GM13977 (cell line): ENCODE results near the gene PLOD3.

Experiments used
- DNase-seq: peaks from one replicate; pipeline ENCODE4 v3.0.0; 2012; ENCODE audit warnings: low spot score
- CTCF ChIP-seq: IDR thresholded peaks from 2 replicates; pipeline ENCODE4 v1.5.1; 2012; ENCODE audit warnings: mild to moderate bottlenecking, control low read depth; ENCODE audit not compliant: insufficient read depth; ENCODE audit errors: extremely low read depth, missing control alignments
- in situ Hi-C: fragments of 300-500 bp; cut with MboI; formaldehyde crosslinking; loops from one replicate; pipeline ENCODE4 v1.12.0; 2022; ENCODE audit warnings: low sequenced_read_pairs, low pct_unique_long_range_greater_than_20kb, mixed read lengths, inconsistent platforms; ENCODE audit not compliant: unreplicated experiment

The PLOD3 gene

GRCh38 chr7:101172854-101173751 is 44.3 kb downstream of the PLOD3 start:
- no peak for TF ChIP-seq CTCF
- no peak for DNase-seq
- in situ Hi-C loops: no loop called here

DNA sequence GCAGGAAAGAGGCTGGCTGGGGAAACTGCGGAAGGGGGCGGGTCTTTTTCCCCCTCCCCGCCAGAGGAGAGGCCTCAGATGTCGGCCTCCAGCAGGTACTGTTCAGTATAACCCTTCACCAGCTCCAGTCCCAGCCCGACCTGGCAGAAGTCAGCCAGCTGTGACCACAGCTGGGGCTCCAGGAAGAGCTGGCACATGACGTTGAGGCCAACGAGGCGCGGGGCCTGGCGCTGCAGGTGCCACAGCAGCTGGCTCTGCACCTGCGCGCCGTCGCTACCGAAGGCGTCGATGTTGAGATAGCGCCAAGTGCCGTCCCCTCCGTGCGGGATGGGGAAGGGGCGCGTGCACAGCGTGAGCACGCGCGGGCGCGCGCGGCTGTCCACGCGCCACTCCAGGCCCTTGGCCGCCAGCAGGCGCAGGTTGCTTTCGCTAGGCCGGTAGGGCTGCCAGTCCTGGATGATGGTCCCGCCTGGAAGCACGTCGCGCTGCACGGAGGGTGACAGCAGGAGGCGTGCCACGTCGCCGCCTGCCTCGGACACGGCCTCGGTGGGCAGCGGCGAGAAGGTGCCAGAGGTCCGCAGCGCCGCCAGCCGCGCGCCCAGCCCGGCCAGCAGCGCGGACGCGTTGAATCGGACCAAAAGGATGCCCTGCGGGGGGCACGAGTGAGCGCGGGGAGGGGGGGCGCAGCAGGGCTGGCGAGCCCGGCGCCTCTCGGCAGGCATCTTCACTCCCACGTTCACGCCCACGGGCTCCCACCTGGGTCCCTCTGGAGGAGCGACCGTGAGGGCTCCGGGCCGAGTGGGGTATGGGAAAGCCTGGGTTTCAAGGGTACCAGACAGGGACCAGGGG is 45.2 kb downstream of the PLOD3 start:
- in situ Hi-C loops: no loop called here
- no peak for TF ChIP-seq CTCF
- no peak for DNase-seq

GRCh38 chr7:101171442-101171837 is 45.9 kb downstream of the PLOD3 start:
- in situ Hi-C loops: no loop called here
- TF ChIP-seq CTCF: no peak
- DNase-seq: no peak

DNA sequence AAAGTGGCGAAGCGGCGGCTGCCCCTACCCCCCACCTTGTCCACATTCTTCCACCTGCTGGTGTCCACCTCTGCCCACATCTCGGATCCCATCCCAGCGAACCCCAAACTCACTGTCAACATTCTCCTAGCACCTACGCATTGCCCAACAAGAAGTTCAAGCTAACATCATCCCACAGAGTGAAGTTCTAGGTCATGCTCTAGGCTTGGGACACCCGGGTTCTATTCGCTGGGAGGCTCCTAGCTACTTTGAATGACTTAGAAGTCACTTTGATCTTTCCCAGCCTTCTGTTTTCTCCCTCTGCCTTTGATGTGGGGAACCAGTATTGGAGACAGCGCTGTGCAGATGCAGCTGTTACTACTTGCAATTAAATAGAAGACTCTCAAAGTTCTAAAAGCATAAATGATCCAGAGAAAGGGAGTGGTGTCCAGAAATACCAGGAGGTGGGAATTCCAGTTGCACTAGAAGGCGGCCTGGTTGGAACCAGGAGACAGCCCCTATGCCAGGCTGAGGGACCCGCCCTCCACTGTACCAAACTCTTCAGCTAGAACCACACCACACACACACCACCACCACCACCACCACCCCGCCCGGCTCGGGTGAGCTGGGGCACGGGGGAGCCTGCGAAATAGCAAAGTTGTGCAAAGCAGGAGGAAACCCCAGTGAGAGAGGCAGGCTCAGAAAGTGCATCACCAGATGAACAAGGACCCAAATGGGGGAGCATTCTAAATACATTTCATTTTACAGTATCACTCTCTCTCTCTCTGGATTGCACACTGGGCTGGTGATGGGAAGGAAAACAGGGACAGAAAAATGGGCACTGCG is 46.6 kb downstream of the PLOD3 start:
- no peak for TF ChIP-seq CTCF
- DNase-seq: no peak
- in situ Hi-C loops: no loop called here

DNA sequence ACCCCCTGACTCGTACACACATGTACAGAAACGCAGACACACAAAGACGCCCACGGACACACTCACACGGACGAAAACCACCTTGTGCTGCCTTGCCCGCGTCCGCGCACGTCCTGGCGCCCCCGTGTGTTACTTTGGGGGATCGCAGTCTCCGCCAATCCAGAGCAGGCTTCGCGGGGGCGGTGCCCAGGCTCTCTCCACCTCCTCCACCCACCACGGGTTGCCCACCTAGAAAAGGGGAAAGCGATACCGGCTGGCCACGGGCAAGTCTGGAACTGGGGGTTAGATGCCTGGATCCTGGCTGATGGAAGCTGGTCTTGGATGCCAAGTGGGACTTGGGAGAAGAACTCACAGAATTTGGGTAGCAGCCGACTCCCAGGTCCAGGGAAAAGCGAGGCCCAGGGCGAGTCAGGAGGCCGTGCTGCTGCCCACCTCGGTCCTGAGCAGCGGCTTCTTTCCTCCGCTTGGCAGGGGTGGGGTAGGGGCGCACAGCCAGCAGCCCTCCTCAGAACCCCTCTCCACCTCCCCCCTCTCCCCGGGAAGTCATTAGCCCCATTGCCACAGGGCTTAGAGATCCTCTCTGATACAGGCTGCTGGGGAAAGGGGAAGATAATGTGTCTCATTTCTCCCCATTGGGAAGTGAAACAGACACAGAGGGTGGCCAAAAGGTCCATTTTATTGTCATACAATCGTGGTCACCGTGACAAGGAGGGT is 47.4 kb downstream of the PLOD3 start:
- in situ Hi-C loops: no loop called here
- DNase-seq: peak; percentile 81
- peak; percentile 95 for TF ChIP-seq CTCF
